Measurements from ENCODE around the gene HMX2. TPM values are rescaled to one million over a fixed set of nuclear protein-coding genes. Genes with fewer than 3 reads are reported as not detected.

Gene HMX2
- total RNA-seq: not detected

GRCh38 chr10:123147635-123148413 lies at the start of gene HMX2:
TSS of gene HMX2 (plus strand) at chr10:123148136. CDS start at chr10:123148379, 243 bp downstream.
- Histone ChIP-seq H3K27me3 (peaks cover 6 to 100% (median 93%) of the 10 kb centered on the region in 4 donors), H3K36me3 (no peaks in the 10 kb centered on the region), H3K27ac (replicated peaks in 1 of 4) (no peak within 1 kb of the TSS), H3K4me3 (peak within 1 kb of the TSS in 3 of 4 donors; percentile 7 to 14 (median 13)), H3K4me1 (peaks cover 37 to 71% (median 58%) of the 10 kb centered on the region in 4 donors), H3K9me3 (no peaks in the 10 kb centered on the region)
- 5% methylated on average over 4 of the region's 64 CpGs for WGBS
- intact Hi-C loops (cut with DNase I): no loop called here
- TF ChIP-seq POLR2AphosphoS5 (IDR thresholded peaks at IDR 0.05) (no peak), POLR2A (IDR thresholded peaks at IDR 0.05; ENCODE audit: low read depth) (no peak), EP300 (IDR thresholded peaks at IDR 0.05) (no peak)
- TF ChIP-seq, protein P1, sequence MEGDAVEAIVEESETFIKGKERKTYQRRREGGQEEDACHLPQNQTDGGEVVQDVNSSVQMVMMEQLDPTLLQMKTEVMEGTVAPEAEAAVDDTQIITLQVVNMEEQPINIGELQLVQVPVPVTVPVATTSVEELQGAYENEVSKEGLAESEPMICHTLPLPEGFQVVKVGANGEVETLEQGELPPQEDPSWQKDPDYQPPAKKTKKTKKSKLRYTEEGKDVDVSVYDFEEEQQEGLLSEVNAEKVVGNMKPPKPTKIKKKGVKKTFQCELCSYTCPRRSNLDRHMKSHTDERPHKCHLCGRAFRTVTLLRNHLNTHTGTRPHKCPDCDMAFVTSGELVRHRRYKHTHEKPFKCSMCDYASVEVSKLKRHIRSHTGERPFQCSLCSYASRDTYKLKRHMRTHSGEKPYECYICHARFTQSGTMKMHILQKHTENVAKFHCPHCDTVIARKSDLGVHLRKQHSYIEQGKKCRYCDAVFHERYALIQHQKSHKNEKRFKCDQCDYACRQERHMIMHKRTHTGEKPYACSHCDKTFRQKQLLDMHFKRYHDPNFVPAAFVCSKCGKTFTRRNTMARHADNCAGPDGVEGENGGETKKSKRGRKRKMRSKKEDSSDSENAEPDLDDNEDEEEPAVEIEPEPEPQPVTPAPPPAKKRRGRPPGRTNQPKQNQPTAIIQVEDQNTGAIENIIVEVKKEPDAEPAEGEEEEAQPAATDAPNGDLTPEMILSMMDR (IDR thresholded peaks at IDR 0.05): no peak
- peak; percentile 81 for DNase-seq (ENCODE audit: extremely low spot score)

- H3K27ac ChIP-seq (replicated peaks in 1 of 4): no peak overlapping the region
- 85% methylated on average over 5 of the region's 7 CpGs for WGBS
- H3K9me3 ChIP-seq: no peaks in the 10 kb centered on the region
- no peak for TF ChIP-seq EP300 (IDR thresholded peaks at IDR 0.05)
- TF ChIP-seq POLR2AphosphoS5 (IDR thresholded peaks at IDR 0.05): no peak
- TF ChIP-seq, protein P1 (IDR thresholded peaks at IDR 0.05): no peak
- TF ChIP-seq POLR2A (IDR thresholded peaks at IDR 0.05; ENCODE audit: low read depth): no peak
- no peak overlapping the region for H3K4me3 ChIP-seq
- intact Hi-C loops (cut with DNase I): no loop called here
- H3K27me3 ChIP-seq: peaks cover 0 to 24% (median 0%) of the 10 kb centered on the region in 4 donors
- H3K36me3 ChIP-seq: no peaks in the 10 kb centered on the region
- no peak for DNase-seq (ENCODE audit: extremely low spot score)
- H3K4me1 ChIP-seq: no peaks in the 10 kb centered on the region
These were observed 47.7 kb upstream of the HMX2 start for GRCh38 chr10:123100030-123100762.

DNA sequence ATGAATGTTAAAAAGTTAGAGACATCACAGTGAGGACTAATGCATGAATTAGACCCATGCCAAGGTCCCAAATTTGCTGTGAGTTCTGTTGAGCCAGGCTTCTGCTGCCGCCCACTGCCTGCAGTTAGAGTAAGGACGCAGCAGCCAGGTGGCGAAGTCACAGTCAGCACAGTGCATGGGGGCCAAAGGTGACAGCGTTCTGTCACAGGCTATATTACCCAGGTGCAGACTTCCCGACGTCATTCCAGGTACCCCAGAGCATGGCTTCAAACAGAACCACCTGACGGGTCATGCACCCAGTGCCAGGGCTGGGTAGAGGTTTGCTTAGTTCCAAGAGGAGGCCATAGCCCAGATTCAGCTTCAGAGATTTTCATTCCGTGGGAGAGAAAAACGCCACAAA lies 46.1 kb upstream of the HMX2 start:
- WGBS: 64% methylated on average over 9 of the region's 9 CpGs
- H3K4me1 ChIP-seq: no peaks in the 10 kb centered on the region
- H3K27ac ChIP-seq (replicated peaks in 1 of 4): no peak overlapping the region
- no peak for DNase-seq (ENCODE audit: extremely low spot score)
- no peak overlapping the region for H3K4me3 ChIP-seq
- peaks cover 0 to 11% (median 0%) of the 10 kb centered on the region in 4 donors for H3K27me3 ChIP-seq
- intact Hi-C loops (cut with DNase I): no loop called here
- no peaks in the 10 kb centered on the region for H3K9me3 ChIP-seq
- TF ChIP-seq, protein P1 (IDR thresholded peaks at IDR 0.05): no peak
- TF ChIP-seq POLR2A (IDR thresholded peaks at IDR 0.05; ENCODE audit: low read depth) (no peak), EP300 (IDR thresholded peaks at IDR 0.05) (no peak), POLR2AphosphoS5 (IDR thresholded peaks at IDR 0.05) (no peak)
- H3K36me3 ChIP-seq: no peaks in the 10 kb centered on the region

DNA sequence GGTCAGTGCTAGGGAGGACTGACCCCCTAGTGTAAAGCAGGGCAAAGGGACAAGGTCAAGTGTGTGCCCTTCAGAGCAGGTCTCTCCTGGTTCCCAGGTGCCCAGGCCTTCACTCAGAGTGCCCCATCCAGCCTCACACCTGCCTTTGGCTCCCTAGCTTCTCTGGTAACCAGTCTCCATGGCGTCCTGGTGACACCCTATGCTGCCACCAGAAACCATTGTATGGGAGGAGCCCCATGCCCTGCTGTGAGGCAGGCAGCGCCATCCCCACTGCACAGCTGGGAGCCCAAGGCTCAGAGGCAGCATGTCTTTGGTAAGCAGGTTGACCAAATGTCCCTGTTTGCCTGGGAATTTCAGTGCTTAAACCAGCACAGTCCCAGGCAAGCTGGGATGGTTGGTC lies 45.3 kb upstream of the HMX2 start:
- no CpG with 5 or more reads among the region's 2 CpGs for WGBS
- TF ChIP-seq EP300 (IDR thresholded peaks at IDR 0.05) (no peak), POLR2A (IDR thresholded peaks at IDR 0.05; ENCODE audit: low read depth) (no peak), POLR2AphosphoS5 (IDR thresholded peaks at IDR 0.05) (no peak)
- TF ChIP-seq, protein P1 (IDR thresholded peaks at IDR 0.05): no peak

More for the DNA sequence above, 45.3 kb upstream of the HMX2 start:
- intact Hi-C loops (cut with DNase I): no loop called here
- DNase-seq (ENCODE audit: extremely low spot score): no peak
- Histone ChIP-seq H3K4me3 (no peak overlapping the region), H3K36me3 (no peaks in the 10 kb centered on the region), H3K4me1 (no peaks in the 10 kb centered on the region), H3K27ac (replicated peaks in 1 of 4) (no peak overlapping the region), H3K9me3 (no peaks in the 10 kb centered on the region), H3K27me3 (peaks cover 0 to 6% (median 0%) of the 10 kb centered on the region in 4 donors)
